IMR-90 (cell line): ENCODE measurements around the gene CELA2A.

Experiments
- CTCF ChIP-seq: conservative IDR thresholded peaks from 2 replicates; pipeline ENCODE4 v1.5.1; 2012; ENCODE audit warnings: mild to moderate bottlenecking, low read depth, low read length, improper control_type of control experiment
- ELK1 ChIP-seq: fragments of 150-350 bp; IDR thresholded peaks from 2 replicates; pipeline ENCODE4 v1.6.1; 2016; ENCODE audit warnings: low read depth, mild to moderate bottlenecking, low read length, moderate library complexity, borderline replicate concordance
- FOS ChIP-seq: fragments of 150-350 bp; IDR thresholded peaks from 2 replicates; pipeline ENCODE4 v1.6.1; 2016; ENCODE audit warnings: low read depth, low read length
- MAZ ChIP-seq: IDR thresholded peaks from 2 replicates; pipeline ENCODE4 v1.6.1; 2012; ENCODE audit warnings: low read depth, mild to moderate bottlenecking, low read length, improper control_type of control experiment, moderate library complexity, borderline replicate concordance
- POLR2A ChIP-seq: IDR thresholded peaks from 2 replicates; pipeline ENCODE4 v1.6.1; 2012; ENCODE audit warnings: mild to moderate bottlenecking, low read depth, low read length
- RAD21 ChIP-seq: IDR thresholded peaks from 2 replicates; pipeline ENCODE4 v1.6.1; 2012; ENCODE audit warnings: low read length, improper control_type of control experiment
- RCOR1 ChIP-seq: IDR thresholded peaks from 2 replicates; pipeline ENCODE4 v1.6.1; 2012; ENCODE audit warnings: mild to moderate bottlenecking, low read length, improper control_type of control experiment; ENCODE audit not compliant: insufficient replicate concordance
- RFX5 ChIP-seq: IDR thresholded peaks from 2 replicates; pipeline ENCODE4 v1.8.0; 2012; ENCODE audit warnings: low read depth, mild to moderate bottlenecking, low read length, moderate library complexity

- TF ChIP-seq CTCF = no peak
- TF ChIP-seq RAD21 = no peak
- TF ChIP-seq MAZ = no peak
- no peak for TF ChIP-seq RFX5
- no peak for TF ChIP-seq POLR2A
- no peak for TF ChIP-seq FOS
- TF ChIP-seq ELK1 = no peak
- no peak for TF ChIP-seq RCOR1
Observed at GRCh38 chr1:15422871-15423270, 33.7 kb upstream of the CELA2A start.
